ENCODE results near the gene SEMA7A.
A peak's percentile ranks its signal among the peaks of the same experiment; 100 is the strongest.
"Not testable (repeated sequence)": the region's sequence is repeated elsewhere in the genome, so short reads cannot be mapped to it uniquely, and the experiment has no call there.

SEMA7A gene

GRCh38 chr15:74433592-74434262 lies at the start of gene SEMA7A:
Gene SEMA7A, minus strand, starts transcription at chr15:74433958. Its CDS starts 40 bp downstream, at chr15:74433918.
- peak; percentile 92 for DNase-seq (ENCODE audit: low read depth)

GRCh38 chr15:74482661-74483060 lies 48.9 kb upstream of the SEMA7A start:
- TF ChIP-seq MAX (IDR thresholded peaks at IDR 0.05; ENCODE audit: low read depth, low read length) (no peak), CTCF (IDR thresholded peaks at IDR 0.05; ENCODE audit: low read depth, low read length) (peak; percentile 19)
- H3K4me3 ChIP-seq (ENCODE audit: low read depth, low read length), result no peak overlapping the region
- DNase-seq (ENCODE audit: low read depth), result peak; percentile 28

More at GRCh38 chr15:74433592-74434262, at the start of gene SEMA7A:
- TF ChIP-seq CTCF (IDR thresholded peaks at IDR 0.05; ENCODE audit: low read depth, low read length) (no peak), MAX (IDR thresholded peaks at IDR 0.05; ENCODE audit: low read depth, low read length) (peak; percentile 60; the same call in 1 of the 2 replicates), POLR2A (IDR thresholded peaks at IDR 0.05; ENCODE audit: extremely low read depth, insufficient read length) (peak; percentile 85), MYC (IDR thresholded peaks at IDR 0.05; ENCODE audit: low read depth, low read length) (peak; percentile 78)
- H3K4me3 ChIP-seq (ENCODE audit: low read depth, low read length), result peak within 1 kb of the TSS; percentile 70

- H3K4me3 ChIP-seq (ENCODE audit: low read depth, low read length); DNase-seq (ENCODE audit: low read depth): not testable (repeated sequence)
Measured at GRCh38 chr15:74480364-74480763, 46.6 kb upstream of the SEMA7A start.

GRCh38 chr15:74471621-74472020 lies 37.9 kb upstream of the SEMA7A start:
- DNase-seq (ENCODE audit: low read depth); H3K4me3 ChIP-seq (ENCODE audit: low read depth, low read length): not testable (repeated sequence)

- no peak for TF ChIP-seq MYC (IDR thresholded peaks at IDR 0.05; ENCODE audit: low read depth, low read length)
- TF ChIP-seq POLR2A (IDR thresholded peaks at IDR 0.05; ENCODE audit: extremely low read depth, insufficient read length), result no peak
Measured at GRCh38 chr15:74470631-74471395, 37.1 kb upstream of the SEMA7A start.

GRCh38 chr15:74468341-74469032 lies 34.7 kb upstream of the SEMA7A start:
- no peak overlapping the region for H3K4me3 ChIP-seq (ENCODE audit: low read depth, low read length)
- no peak for DNase-seq (ENCODE audit: low read depth)
- TF ChIP-seq MAX (IDR thresholded peaks at IDR 0.05; ENCODE audit: low read depth, low read length) (no peak), POLR2A (IDR thresholded peaks at IDR 0.05; ENCODE audit: extremely low read depth, insufficient read length) (no peak), MYC (IDR thresholded peaks at IDR 0.05; ENCODE audit: low read depth, low read length) (no peak), CTCF (IDR thresholded peaks at IDR 0.05; ENCODE audit: low read depth, low read length) (no peak)

More at GRCh38 chr15:74470631-74471395, 37.1 kb upstream of the SEMA7A start:
- DNase-seq (ENCODE audit: low read depth), result no peak
- no peak overlapping the region for H3K4me3 ChIP-seq (ENCODE audit: low read depth, low read length)

- no peak for DNase-seq (ENCODE audit: low read depth)
- H3K4me3 ChIP-seq (ENCODE audit: low read depth, low read length), result no peak overlapping the region
- TF ChIP-seq CTCF (IDR thresholded peaks at IDR 0.05; ENCODE audit: low read depth, low read length) (no peak), MYC (IDR thresholded peaks at IDR 0.05; ENCODE audit: low read depth, low read length) (no peak), POLR2A (IDR thresholded peaks at IDR 0.05; ENCODE audit: extremely low read depth, insufficient read length) (no peak), MAX (IDR thresholded peaks at IDR 0.05; ENCODE audit: low read depth, low read length) (no peak)
Measured at GRCh38 chr15:74466570-74466969, 32.8 kb upstream of the SEMA7A start.
